NCI-H187 treated with DMSO at 0.1 percent for 48 hours (cell line): ENCODE results near the gene SLC25A13.
"Not testable (repeated sequence)": the region's sequence is repeated elsewhere in the genome, so short reads cannot be mapped to it uniquely, and the experiment has no call there.

ENCODE experiments used
- DNase-seq: peaks from one replicate; lab custom pipeline; 2025; lab: John Stamatoyannopoulos, UW

The SLC25A13 gene

DNA sequence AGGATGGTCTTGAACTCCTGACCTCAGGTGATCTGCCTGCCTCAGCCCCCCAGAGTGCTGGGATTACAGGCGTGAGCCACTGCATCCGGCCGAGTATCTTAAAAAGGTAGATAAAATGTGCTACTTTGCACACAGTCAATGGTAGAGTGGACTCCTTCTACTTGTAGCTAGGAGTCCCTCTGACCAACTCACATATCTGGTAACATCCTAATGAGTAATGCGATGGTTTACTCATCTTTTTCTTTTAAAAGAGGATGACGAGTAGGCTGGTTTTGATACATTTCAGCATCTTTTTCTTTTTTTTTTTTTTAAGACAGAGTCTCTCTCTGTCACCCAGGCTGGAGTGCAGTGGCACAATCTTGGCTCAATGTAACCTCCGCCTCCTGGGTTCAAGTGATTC lies 167.4 kb downstream of the SLC25A13 start:
- DNase-seq = not testable (repeated sequence)

DNA sequence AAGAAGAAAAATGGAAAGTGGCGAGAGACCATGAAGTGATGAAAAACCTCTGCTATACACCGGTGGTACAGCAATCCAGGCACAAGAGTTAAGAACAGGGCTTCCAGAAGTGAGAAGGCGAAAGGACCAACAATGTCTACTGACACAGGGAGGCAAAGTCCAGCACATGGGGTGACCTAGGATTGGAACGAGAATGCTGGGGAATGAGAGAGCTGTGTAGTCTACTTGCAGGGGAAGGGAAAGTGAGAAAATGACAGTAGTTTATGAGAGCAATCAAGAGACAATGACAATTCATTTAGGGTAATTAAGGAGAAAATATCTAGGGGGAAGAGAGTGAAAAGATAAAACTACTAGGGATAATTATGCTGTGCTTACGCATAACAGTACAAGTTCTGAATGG lies 169.2 kb downstream of the SLC25A13 start:
- no peak for DNase-seq

DNA sequence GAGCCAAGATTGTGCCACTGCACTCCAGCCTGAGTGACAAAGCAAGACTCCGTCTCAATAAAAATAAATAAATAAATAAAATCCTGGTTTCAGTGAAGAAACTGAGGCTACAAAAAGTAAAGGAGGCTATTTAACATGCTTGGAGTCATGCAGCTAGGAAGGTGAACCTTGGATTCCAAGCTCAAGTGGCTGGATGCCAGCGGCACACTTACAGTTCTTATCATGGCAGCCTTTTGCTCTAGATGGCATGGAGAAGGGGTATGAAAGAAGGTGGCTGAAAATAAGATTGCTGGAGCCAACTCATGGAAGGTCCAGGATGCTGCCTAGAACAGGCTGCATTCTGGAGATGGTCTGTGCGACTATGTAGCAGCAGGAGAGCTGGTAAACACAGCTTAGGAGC lies 170.0 kb downstream of the SLC25A13 start:
- DNase-seq = no peak

- DNase-seq = no peak
Measured at GRCh38 chr7:96144260-96144526, 177.7 kb downstream of the SLC25A13 start.

GRCh38 chr7:96143495-96144259 lies 178.2 kb downstream of the SLC25A13 start:
- no peak for DNase-seq

- DNase-seq = no peak
Measured at GRCh38 chr7:96136600-96137239, 185.2 kb downstream of the SLC25A13 start.

GRCh38 chr7:96135241-96135640 lies 186.7 kb downstream of the SLC25A13 start:
- DNase-seq = no peak

DNA sequence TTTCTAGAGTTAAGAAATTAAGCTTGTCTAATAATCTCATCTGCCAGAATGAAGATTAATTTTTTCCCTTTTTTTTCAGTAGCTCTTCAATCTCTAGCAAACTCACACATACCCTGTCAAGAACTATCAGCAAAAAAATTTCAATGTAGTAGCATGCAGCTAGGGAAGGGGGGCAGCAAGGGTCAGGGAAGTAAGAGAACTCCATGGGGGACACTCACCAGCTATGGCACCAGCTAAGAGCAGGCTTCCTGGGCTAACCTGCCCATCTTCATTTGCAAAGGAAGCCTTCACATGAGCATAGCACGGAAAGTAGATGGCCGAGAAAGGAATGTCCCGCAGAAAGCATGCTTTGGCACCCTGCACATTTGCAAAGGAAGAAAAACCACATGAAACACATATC lies 190.4 kb downstream of the SLC25A13 start:
- DNase-seq = no peak

DNA sequence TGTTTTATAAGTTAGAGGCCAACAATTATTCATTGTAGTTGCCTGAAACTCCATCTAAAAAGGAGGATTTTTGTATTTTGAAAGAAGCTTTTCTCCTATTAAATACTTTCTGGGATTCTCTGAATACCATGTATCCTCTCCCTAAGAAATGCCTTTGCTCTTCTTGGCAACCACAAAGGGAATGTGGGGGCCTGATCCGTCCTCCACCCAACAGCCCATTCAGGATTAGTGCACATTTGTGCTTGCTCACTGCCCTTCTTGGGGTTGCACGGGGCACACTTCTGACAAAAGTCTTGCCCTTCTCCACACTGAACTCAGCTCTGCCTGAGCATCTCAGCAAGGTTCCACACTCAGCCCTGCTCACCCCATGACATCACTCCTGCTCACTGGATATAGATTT lies 194.2 kb downstream of the SLC25A13 start:
- DNase-seq = no peak

DNA sequence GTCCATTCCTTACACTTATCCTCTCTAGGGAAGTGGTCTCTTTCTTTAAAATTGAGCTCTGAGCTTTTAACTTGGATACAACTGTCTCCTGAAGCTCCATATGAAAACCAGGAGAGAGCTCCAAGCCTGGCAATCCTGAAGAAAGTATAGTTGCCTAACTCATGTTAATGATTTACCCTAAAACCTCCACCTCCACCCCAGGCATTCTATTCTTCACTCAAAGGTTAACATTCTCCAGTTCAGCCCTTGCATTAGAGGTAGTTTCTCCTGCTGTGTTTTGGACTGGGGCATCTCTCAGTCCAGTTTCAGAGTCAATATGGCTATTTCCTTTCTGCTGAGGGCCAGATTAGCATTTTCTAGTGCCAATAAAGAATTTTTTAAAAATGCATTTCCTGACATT lies 195.5 kb downstream of the SLC25A13 start:
- no peak for DNase-seq

- no peak for DNase-seq
Measured at GRCh38 chr7:96122746-96123145, 199.2 kb downstream of the SLC25A13 start.

DNA sequence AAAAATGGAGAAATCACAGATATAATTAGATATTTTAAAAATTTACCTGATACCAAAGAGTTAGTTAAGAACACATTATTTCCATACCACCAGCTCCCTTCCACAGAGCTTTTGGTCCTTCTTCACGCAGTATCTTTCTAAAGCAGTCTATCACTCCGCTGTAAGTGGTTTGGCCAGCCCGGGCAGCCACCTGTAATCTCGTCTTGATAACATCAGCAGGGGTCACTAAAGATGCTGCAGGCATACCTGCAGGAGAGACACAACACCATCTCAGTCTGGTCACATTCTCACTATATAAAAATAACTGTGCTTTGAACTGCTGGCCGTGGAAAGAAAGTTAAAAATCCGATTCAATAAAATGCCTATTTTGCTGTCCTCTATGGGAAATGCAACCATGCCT lies 200.1 kb downstream of the SLC25A13 start:
- DNase-seq = no peak

- DNase-seq = no peak
Measured at GRCh38 chr7:96120445-96121225, 201.3 kb downstream of the SLC25A13 start.

- no peak for DNase-seq
Measured at GRCh38 chr7:96118449-96119001, 203.4 kb downstream of the SLC25A13 start.

GRCh38 chr7:96116173-96116572 lies 205.7 kb downstream of the SLC25A13 start:
- peak; percentile 20 for DNase-seq

DNA sequence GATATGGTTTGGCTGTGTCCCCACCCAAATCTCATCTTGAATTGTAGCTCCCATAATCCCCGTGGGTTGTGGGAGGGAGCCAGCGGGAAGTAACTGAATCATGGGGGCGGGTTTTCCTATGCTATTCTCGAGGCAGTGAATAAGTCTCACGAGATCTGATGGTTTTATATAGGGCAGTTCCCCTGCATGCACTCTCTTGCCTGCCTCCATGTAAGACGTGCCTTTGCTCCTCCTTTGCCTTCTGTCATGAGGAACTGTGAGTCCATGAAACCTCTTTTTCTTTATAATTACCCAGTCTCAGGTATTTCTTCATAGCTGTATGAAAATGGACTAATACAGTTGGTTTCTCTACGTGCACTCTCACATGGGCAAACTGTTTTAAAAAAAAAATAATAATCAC lies 207.7 kb downstream of the SLC25A13 start:
- DNase-seq = no peak

GRCh38 chr7:96111405-96111804 lies 210.5 kb downstream of the SLC25A13 start:
- DNase-seq = no peak

DNA sequence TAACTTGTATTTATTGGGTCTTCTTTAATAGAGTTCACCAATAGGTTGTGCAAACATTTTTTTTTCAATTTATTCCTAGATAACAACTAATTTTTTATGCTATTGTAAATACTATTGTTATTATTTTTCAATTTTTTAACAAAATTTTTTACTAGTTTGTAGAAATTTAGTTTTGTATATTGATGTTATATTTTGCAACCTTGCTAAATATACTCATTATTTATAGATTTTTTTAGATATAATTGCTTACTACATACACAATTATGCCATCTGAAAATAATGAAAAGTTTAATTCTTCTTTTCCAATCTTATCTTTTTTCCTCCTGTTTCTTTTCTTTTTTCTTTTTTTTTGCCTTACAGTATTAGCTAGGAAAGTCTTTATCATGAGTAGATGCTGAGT lies 216.9 kb downstream of the SLC25A13 start:
- DNase-seq = no peak

GRCh38 chr7:96102096-96102811 lies 219.6 kb downstream of the SLC25A13 start:
- DNase-seq = no peak

DNA sequence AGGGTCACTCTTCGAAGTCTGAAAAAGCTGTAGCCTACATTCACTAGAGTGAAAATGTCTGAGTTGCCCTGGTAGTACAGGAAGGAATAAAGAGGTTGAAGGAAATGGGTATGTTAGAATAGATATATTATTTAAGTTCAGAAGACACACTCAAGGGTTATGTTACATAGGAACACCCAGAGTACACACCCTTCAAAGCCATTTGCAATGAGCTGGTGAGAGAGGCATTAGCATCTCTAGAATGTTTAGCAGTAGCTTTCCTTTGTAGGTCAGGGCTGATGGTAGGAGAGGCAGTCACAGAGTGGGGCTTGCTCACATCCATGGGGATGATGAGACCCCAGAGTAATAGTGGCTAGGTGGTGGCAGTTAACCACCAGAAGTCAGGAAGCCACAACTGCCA lies 221.2 kb downstream of the SLC25A13 start:
- no peak for DNase-seq

- DNase-seq = no peak
Measured at GRCh38 chr7:96097835-96098234, 224.1 kb downstream of the SLC25A13 start.

GRCh38 chr7:96093435-96093834 lies 228.5 kb downstream of the SLC25A13 start:
- no peak for DNase-seq
